Esophagus squamous epithelium (tissue), 4 donors: Measurements from ENCODE around the gene EFS.

Experiments used
- CTCF ChIP-seq, 6 experiments: fragments of 450-650 bp in 4 of 6; fragments of 200-600 bp in 2 of 6; sonication (generic) in 2 of 6; IDR thresholded peaks; one replicate each; pipeline ENCODE4 v1.5.1; 2016 to 2019; ENCODE audit warnings: antibody characterized with exemption in 6 of 6, mild to moderate bottlenecking in 4 of 6, moderate library complexity in 4 of 6
- POLR2A ChIP-seq, 4 donors: fragments of 450-650 bp; IDR thresholded peaks; one replicate each; pipeline ENCODE4 v1.6.1; 2017; ENCODE audit warnings: antibody characterized with exemption in 4 of 4, mild to moderate bottlenecking in 4 of 4, moderate library complexity in 3 of 4

- TF ChIP-seq CTCF (IDR thresholded peaks at IDR 0.05) (no peak), POLR2A (IDR thresholded peaks at IDR 0.05) (no peak)
These were observed 7.5 kb upstream of the EFS start, which contains the start of gene IL25 for GRCh38 chr14:23372509-23372908.
